Measurements from ENCODE around the gene UBE2G2.

Gene UBE2G2

DNA sequence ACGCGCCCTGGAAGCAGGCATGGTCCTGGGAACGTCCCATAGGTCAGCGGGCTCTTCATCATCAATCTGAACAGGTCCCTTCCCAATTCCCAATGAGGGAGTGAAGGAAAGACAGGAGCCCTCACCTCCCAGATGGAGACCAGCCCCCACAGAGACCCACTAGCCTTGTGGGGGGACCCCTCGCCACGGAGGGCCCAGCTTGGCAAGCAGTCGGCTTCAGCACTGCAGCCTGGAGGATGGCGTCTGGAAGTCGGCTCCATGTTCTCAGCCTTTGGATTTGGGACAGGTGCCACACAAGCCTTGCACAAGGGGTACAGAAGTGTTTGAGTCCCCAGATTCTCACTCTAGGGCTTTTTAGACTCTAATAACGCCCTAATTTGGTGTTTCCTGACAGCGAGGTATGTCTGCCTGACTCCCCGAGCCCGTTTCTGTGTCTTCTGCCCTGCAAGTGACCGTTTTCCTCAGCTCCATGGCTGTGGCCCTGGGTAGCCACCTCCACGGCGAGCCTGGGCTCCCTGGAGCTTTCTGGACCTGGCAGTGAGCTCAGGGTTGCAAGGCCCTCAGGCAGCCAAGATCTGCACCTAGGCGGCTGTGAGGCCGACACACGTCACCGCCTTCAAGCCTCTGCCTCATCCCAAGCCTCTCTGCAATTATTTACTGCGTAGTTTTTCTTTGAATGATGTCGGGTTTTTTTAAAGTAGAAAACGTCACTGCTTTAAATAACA, 41.3 kb upstream of the UBE2G2 start:
- no peak overlapping the region for H3K4me3 ChIP-seq (replicated peaks; ENCODE audit: insufficient read depth, low read length)
- H3K27ac ChIP-seq (replicated peaks): no peak overlapping the region
- DNase-seq (ENCODE audit: low read depth in 1 of 2, low spot score in 1 of 2): no peak
- TF ChIP-seq POLR2AphosphoS5 (IDR thresholded peaks at IDR 0.05; ENCODE audit: low read depth) (no peak), GABPA (IDR thresholded peaks at IDR 0.05; ENCODE audit: low read depth) (no peak)
- no peaks in the 10 kb centered on the region for H3K27me3 ChIP-seq (ENCODE audit: insufficient read depth, poor library complexity, severe bottlenecking)

DNA sequence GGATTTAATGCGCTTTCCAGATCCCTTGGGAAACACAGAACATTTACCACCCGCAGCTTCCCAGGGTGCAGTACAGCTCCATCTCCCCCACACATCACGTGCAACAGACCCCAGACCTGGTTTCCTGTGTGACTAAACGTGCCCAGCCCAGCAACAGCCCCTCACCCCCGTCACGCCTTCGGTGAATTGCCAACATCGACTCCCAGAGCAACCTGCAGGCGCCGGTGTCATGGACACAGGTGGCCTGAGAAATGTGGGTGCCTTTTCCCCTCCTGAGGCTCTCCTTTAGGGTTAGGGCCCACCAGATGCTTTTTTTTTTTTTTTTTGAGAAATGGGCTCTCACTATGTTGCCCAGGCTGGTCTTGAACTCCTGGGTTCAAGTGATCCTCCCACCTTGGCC, 40.5 kb upstream of the UBE2G2 start:
- DNase-seq (ENCODE audit: low read depth in 1 of 2, low spot score in 1 of 2): no peak
- Histone ChIP-seq H3K27me3 (ENCODE audit: insufficient read depth, poor library complexity, severe bottlenecking) (no peaks in the 10 kb centered on the region), H3K4me3 (replicated peaks; ENCODE audit: insufficient read depth, low read length) (no peak overlapping the region), H3K27ac (replicated peaks) (no peak overlapping the region)
- TF ChIP-seq SPI1 (IDR thresholded peaks at IDR 0.05; ENCODE audit: borderline replicate concordance, low read depth) (no peak), GABPA (IDR thresholded peaks at IDR 0.05; ENCODE audit: low read depth) (no peak), POLR2AphosphoS5 (IDR thresholded peaks at IDR 0.05; ENCODE audit: low read depth) (no peak)
- TF ChIP-seq, protein P1, sequence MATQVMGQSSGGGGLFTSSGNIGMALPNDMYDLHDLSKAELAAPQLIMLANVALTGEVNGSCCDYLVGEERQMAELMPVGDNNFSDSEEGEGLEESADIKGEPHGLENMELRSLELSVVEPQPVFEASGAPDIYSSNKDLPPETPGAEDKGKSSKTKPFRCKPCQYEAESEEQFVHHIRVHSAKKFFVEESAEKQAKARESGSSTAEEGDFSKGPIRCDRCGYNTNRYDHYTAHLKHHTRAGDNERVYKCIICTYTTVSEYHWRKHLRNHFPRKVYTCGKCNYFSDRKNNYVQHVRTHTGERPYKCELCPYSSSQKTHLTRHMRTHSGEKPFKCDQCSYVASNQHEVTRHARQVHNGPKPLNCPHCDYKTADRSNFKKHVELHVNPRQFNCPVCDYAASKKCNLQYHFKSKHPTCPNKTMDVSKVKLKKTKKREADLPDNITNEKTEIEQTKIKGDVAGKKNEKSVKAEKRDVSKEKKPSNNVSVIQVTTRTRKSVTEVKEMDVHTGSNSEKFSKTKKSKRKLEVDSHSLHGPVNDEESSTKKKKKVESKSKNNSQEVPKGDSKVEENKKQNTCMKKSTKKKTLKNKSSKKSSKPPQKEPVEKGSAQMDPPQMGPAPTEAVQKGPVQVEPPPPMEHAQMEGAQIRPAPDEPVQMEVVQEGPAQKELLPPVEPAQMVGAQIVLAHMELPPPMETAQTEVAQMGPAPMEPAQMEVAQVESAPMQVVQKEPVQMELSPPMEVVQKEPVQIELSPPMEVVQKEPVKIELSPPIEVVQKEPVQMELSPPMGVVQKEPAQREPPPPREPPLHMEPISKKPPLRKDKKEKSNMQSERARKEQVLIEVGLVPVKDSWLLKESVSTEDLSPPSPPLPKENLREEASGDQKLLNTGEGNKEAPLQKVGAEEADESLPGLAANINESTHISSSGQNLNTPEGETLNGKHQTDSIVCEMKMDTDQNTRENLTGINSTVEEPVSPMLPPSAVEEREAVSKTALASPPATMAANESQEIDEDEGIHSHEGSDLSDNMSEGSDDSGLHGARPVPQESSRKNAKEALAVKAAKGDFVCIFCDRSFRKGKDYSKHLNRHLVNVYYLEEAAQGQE (IDR thresholded peaks at IDR 0.05; ENCODE audit: insufficient replicate concordance, low read depth): no peak
- TF ChIP-seq, protein P2, sequence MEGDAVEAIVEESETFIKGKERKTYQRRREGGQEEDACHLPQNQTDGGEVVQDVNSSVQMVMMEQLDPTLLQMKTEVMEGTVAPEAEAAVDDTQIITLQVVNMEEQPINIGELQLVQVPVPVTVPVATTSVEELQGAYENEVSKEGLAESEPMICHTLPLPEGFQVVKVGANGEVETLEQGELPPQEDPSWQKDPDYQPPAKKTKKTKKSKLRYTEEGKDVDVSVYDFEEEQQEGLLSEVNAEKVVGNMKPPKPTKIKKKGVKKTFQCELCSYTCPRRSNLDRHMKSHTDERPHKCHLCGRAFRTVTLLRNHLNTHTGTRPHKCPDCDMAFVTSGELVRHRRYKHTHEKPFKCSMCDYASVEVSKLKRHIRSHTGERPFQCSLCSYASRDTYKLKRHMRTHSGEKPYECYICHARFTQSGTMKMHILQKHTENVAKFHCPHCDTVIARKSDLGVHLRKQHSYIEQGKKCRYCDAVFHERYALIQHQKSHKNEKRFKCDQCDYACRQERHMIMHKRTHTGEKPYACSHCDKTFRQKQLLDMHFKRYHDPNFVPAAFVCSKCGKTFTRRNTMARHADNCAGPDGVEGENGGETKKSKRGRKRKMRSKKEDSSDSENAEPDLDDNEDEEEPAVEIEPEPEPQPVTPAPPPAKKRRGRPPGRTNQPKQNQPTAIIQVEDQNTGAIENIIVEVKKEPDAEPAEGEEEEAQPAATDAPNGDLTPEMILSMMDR (IDR thresholded peaks at IDR 0.05; ENCODE audit: insufficient read depth, low read length): no peak

DNA sequence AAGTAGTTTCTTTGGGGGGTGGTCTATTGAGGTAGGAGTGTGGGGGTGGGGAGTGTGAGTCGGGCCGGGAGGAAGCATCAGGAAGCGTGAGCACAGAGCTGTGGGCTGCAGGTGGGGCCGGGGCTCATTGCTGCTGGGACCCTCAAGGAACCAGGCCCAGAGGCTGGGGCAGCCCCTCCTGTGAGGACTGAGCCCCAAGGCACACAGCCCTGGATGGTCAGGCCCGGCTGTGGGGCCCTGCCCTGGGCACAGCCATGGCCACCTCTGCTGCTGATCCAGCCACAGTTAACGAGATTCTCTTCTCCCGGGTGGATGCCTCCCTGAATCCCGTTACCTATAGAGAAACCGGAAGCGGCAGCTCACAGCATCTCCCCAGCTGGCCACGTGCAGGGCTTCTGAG, 39.2 kb upstream of the UBE2G2 start:
- Histone ChIP-seq H3K4me3 (replicated peaks; ENCODE audit: insufficient read depth, low read length) (no peak overlapping the region), H3K27me3 (ENCODE audit: insufficient read depth, poor library complexity, severe bottlenecking) (no peaks in the 10 kb centered on the region), H3K27ac (replicated peaks) (no peak overlapping the region)
- no peak for DNase-seq (ENCODE audit: low read depth in 1 of 2, low spot score in 1 of 2)
- no peak for TF ChIP-seq POLR2AphosphoS5 (IDR thresholded peaks at IDR 0.05; ENCODE audit: low read depth)
- TF ChIP-seq GABPA (IDR thresholded peaks at IDR 0.05; ENCODE audit: low read depth): no peak
- TF ChIP-seq, protein P1 (IDR thresholded peaks at IDR 0.05; ENCODE audit: insufficient replicate concordance, low read depth): no peak
- TF ChIP-seq SPI1 (IDR thresholded peaks at IDR 0.05; ENCODE audit: borderline replicate concordance, low read depth): no peak
- TF ChIP-seq, protein P2 (IDR thresholded peaks at IDR 0.05; ENCODE audit: insufficient read depth, low read length): no peak

DNA sequence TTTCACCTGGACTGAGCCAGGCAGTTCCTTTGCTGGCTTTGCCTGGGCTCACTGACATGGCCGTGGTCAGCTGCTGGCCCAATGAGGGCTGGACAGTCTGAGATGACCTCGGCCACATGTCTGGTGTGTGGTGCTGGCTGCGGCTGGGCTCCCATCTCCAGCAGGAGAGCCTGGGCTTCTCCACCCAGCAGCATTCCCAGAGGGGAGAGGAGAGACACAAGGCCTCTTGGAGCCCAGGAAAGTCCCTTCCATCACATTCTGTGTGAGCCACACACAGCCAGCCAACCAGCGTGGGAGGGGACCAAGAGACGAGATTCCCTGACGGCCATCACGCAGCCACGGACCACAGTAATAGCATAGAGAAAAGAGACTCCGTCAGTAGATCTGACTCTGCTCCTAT, 37.3 kb upstream of the UBE2G2 start:
- TF ChIP-seq, protein P2 (IDR thresholded peaks at IDR 0.05; ENCODE audit: insufficient read depth, low read length): no peak
- no peak for TF ChIP-seq GABPA (IDR thresholded peaks at IDR 0.05; ENCODE audit: low read depth)
- no peak for TF ChIP-seq POLR2AphosphoS5 (IDR thresholded peaks at IDR 0.05; ENCODE audit: low read depth)
- TF ChIP-seq, protein P1 (IDR thresholded peaks at IDR 0.05; ENCODE audit: insufficient replicate concordance, low read depth): no peak
- no peak for TF ChIP-seq SPI1 (IDR thresholded peaks at IDR 0.05; ENCODE audit: borderline replicate concordance, low read depth)
- no peak overlapping the region for H3K27ac ChIP-seq (replicated peaks)
- H3K27me3 ChIP-seq (ENCODE audit: insufficient read depth, poor library complexity, severe bottlenecking): no peaks in the 10 kb centered on the region
- no peak overlapping the region for H3K4me3 ChIP-seq (replicated peaks; ENCODE audit: insufficient read depth, low read length)
- DNase-seq (ENCODE audit: low read depth in 1 of 2, low spot score in 1 of 2): no peak
